ENCODE data around the gene ISCA1. TPM values are rescaled to one million over a fixed set of nuclear protein-coding genes. Genes with fewer than 3 reads are reported as not detected.

ISCA1 gene
- total and polyA plus RNA-seq, 2 donors (not counting 1 experiment from before 2014, with no cell fraction given), result 19.2 to 44.8 TPM

DNA sequence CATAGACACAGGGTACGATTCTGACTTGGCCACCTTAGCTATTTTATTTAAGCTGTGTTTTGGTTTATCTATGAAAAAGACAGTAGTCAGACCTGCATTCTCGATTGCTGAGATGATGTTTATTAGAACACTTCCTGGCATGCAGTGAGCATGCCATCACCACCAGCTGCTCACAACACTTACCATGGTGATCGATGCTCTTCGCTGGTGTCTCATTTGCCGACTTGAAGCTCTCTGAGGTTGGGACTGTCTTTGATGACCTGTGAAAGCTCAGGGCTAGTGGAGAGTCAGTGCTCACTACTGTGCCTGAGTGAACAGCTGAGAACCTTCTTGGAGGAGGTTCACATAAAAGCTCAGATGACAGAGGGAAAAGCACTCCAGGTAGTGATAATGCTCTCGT is 18.5 kb downstream of the ISCA1 start:
- Histone ChIP-seq H3K27me3 (ENCODE audit: control insufficient read depth, insufficient read depth, low read length) (no peaks in the 10 kb centered on the region), H3K4me3 (replicated peaks in 1 of 4; ENCODE audit: control extremely low read depth in 1 of 4, insufficient read depth in 1 of 4, low read depth in 3 of 4, low read length in 4 of 4) (no peak overlapping the region), H3K9me3 (ENCODE audit: control insufficient read depth, insufficient read depth, low read depth, low read length) (no peaks in the 10 kb centered on the region), H3K36me3 (ENCODE audit: control insufficient read depth, insufficient read depth, low read length) (peaks cover 2% of the 10 kb centered on the region), H4K20me1 (ENCODE audit: control insufficient read depth, extremely low read depth, insufficient read depth, low read length) (no peaks in the 10 kb centered on the region), H3K79me2 (ENCODE audit: control insufficient read depth, insufficient read depth, low read length) (no peaks in the 10 kb centered on the region), H3K27ac (ENCODE audit: insufficient read depth, low read length) (no peak overlapping the region), H3K9ac (ENCODE audit: insufficient read depth, low read length) (no peak overlapping the region), H2AFZ (ENCODE audit: low read length) (no peak overlapping the region), H3K4me1 (ENCODE audit: control insufficient read depth, extremely low read depth, insufficient read depth, low read length) (no peaks in the 10 kb centered on the region), H3K4me2 (ENCODE audit: extremely low read depth, insufficient read depth, low read length) (no peak overlapping the region)
- TF ChIP-seq CTCF (conservative IDR thresholded peaks at IDR 0.05 in 1 of 2, IDR thresholded peaks at IDR 0.05 in 1 of 2; ENCODE audit: low read depth in 1 of 2, low read length in 2 of 2), result no peak
- TF ChIP-seq EZH2 (IDR thresholded peaks at IDR 0.05; ENCODE audit: low read length, missing control alignments), result no peak
- DNase-seq (ENCODE audit: low read depth in 2 of 2), result no peak

DNA sequence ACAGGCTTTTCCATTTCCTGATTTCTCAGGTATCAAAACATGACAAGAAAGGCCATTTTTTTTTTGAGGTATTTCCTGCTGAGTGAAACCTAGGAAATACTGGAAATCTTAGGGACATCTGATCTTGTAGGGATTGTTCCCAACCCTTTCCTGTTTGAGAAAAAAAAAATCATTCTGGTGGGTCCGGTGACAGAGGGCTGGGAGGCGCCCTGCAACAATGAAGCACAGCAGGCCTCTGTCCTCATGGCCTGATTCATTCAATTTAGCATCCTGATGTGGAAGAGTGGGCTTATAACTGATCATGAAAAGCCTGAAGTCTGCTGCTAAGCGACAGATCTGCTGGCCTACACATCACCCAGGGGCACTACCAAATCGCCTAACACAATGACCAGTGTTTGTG is 19.8 kb downstream of the ISCA1 start:
- no peak for DNase-seq (ENCODE audit: low read depth in 2 of 2)
- H2AFZ ChIP-seq (ENCODE audit: low read length), result no peak overlapping the region
- no peaks in the 10 kb centered on the region for H4K20me1 ChIP-seq (ENCODE audit: control insufficient read depth, extremely low read depth, insufficient read depth, low read length)
- H3K27ac ChIP-seq (ENCODE audit: insufficient read depth, low read length), result no peak overlapping the region
- no peaks in the 10 kb centered on the region for H3K27me3 ChIP-seq (ENCODE audit: control insufficient read depth, insufficient read depth, low read length)
- H3K9ac ChIP-seq (ENCODE audit: insufficient read depth, low read length), result no peak overlapping the region
- no peak overlapping the region for H3K4me2 ChIP-seq (ENCODE audit: extremely low read depth, insufficient read depth, low read length)
- H3K4me1 ChIP-seq (ENCODE audit: control insufficient read depth, extremely low read depth, insufficient read depth, low read length), result no peaks in the 10 kb centered on the region
- peaks cover 2% of the 10 kb centered on the region for H3K36me3 ChIP-seq (ENCODE audit: control insufficient read depth, insufficient read depth, low read length)
- no peaks in the 10 kb centered on the region for H3K79me2 ChIP-seq (ENCODE audit: control insufficient read depth, insufficient read depth, low read length)
- TF ChIP-seq EZH2 (IDR thresholded peaks at IDR 0.05; ENCODE audit: low read length, missing control alignments), result no peak
- TF ChIP-seq CTCF (conservative IDR thresholded peaks at IDR 0.05 in 1 of 2, IDR thresholded peaks at IDR 0.05 in 1 of 2; ENCODE audit: low read depth in 1 of 2, low read length in 2 of 2), result no peak
- H3K4me3 ChIP-seq (replicated peaks in 1 of 4; ENCODE audit: control extremely low read depth in 1 of 4, insufficient read depth in 1 of 4, low read depth in 3 of 4, low read length in 4 of 4), result no peak overlapping the region
- no peaks in the 10 kb centered on the region for H3K9me3 ChIP-seq (ENCODE audit: control insufficient read depth, insufficient read depth, low read depth, low read length)

- Histone ChIP-seq H3K4me1 (ENCODE audit: control insufficient read depth, extremely low read depth, insufficient read depth, low read length) (no peaks in the 10 kb centered on the region), H4K20me1 (ENCODE audit: control insufficient read depth, extremely low read depth, insufficient read depth, low read length) (no peaks in the 10 kb centered on the region), H3K4me2 (ENCODE audit: extremely low read depth, insufficient read depth, low read length) (no peak within 1 kb of the TSS), H3K79me2 (ENCODE audit: control insufficient read depth, insufficient read depth, low read length) (no peaks in the 10 kb centered on the region), H3K4me3 (replicated peaks in 1 of 4; ENCODE audit: control extremely low read depth in 1 of 4, insufficient read depth in 1 of 4, low read depth in 3 of 4, low read length in 4 of 4) (no peak within 1 kb of the TSS), H3K9me3 (ENCODE audit: control insufficient read depth, insufficient read depth, low read depth, low read length) (no peaks in the 10 kb centered on the region), H3K27ac (ENCODE audit: insufficient read depth, low read length) (no peak within 1 kb of the TSS), H3K36me3 (ENCODE audit: control insufficient read depth, insufficient read depth, low read length) (peaks cover 2% of the 10 kb centered on the region), H2AFZ (ENCODE audit: low read length) (no peak within 1 kb of the TSS), H3K27me3 (ENCODE audit: control insufficient read depth, insufficient read depth, low read length) (no peaks in the 10 kb centered on the region), H3K9ac (ENCODE audit: insufficient read depth, low read length) (no peak within 1 kb of the TSS)
- no peak for DNase-seq (ENCODE audit: low read depth in 2 of 2)
- TF ChIP-seq CTCF (conservative IDR thresholded peaks at IDR 0.05 in 1 of 2, IDR thresholded peaks at IDR 0.05 in 1 of 2; ENCODE audit: low read depth in 1 of 2, low read length in 2 of 2), result no peak
- no peak for TF ChIP-seq EZH2 (IDR thresholded peaks at IDR 0.05; ENCODE audit: low read length, missing control alignments)
Observed at GRCh38 chr9:86259557-86259956, 22.8 kb downstream of the ISCA1 start, which contains the start of gene C9orf153. C9orf153 (minus strand) TSS chr9:86259657; CDS start chr9:86229603, 30,054 bp downstream.

All from fibroblast of lung (primary cell).